ENCODE data around the gene ZNF764. TPM values are rescaled to one million over a fixed set of nuclear protein-coding genes. Genes with fewer than 3 reads are reported as not detected.

The ZNF764 gene
- total and polyA plus RNA-seq, 9 of the 15 experiments (the other 6 are each of a cell fraction or from before 2014, with no cell fraction given): 0.69 to 10.1 (median 4.1) TPM

GRCh38 chr16:30527635-30528178, 30.5 kb downstream of the ZNF764 start (continued):
- no peak for TF ChIP-seq BRCA1 (IDR thresholded peaks at IDR 0.05)
- no peak for TF ChIP-seq BRCA1 (CRISPR knock-in tag; IDR thresholded peaks at IDR 0.05)
- TF ChIP-seq ZBTB43 (CRISPR knock-in tag; IDR thresholded peaks at IDR 0.05): no peak
- TF ChIP-seq ZNF740 (CRISPR knock-in tag; IDR thresholded peaks at IDR 0.05): no peak
- TF ChIP-seq ZNF740 (tag; IDR thresholded peaks at IDR 0.05): no peak
- TF ChIP-seq ZBTB9 (CRISPR knock-in tag; IDR thresholded peaks at IDR 0.05): peak; percentile 60
- TF ChIP-seq MYNN (IDR thresholded peaks at IDR 0.05): no peak
- no peak for TF ChIP-seq MYNN (CRISPR knock-in tag; IDR thresholded peaks at IDR 0.05)
- TF ChIP-seq GTF3C2 (IDR thresholded peaks at IDR 0.05; ENCODE audit: borderline replicate concordance, extremely low read depth, insufficient read length): no peak
- TF ChIP-seq SMARCA4 (IDR thresholded peaks at IDR 0.05): 0 out of 2 replicates have a peak, but pooled peaks have one; percentile 9
- no peak for TF ChIP-seq RBM25 (IDR thresholded peaks at IDR 0.05; ENCODE audit: low read depth, low read length, severe bottlenecking)
- no peak for TF ChIP-seq MAZ (CRISPR knock-in tag; conservative IDR thresholded peaks at IDR 0.05 in 1 of 2, IDR thresholded peaks at IDR 0.05 in 1 of 2)
- TF ChIP-seq CREB5 (CRISPR knock-in tag; IDR thresholded peaks at IDR 0.05): no peak
- no peak for TF ChIP-seq ZNF609 (CRISPR knock-in tag; IDR thresholded peaks at IDR 0.05; ENCODE audit: borderline replicate concordance)

Measured in K562 (cell line).